HUDEP-2 (cell line): ENCODE measurements around the gene CMTM7.

ENCODE experiments used
- DNase-seq, 76 experiments: peaks; one replicate each; lab custom pipeline; 2025; ENCODE audit not compliant: unreplicated experiment in 76 of 76; lab: John Stamatoyannopoulos, UW

The CMTM7 gene

GRCh38 chr3:32482693-32483092 lies 91.0 kb downstream of the CMTM7 start:
- peak in 8 of 76 experiments; percentile 2 to 25 (median 20) for DNase-seq

GRCh38 chr3:32483772-32484171 lies 92.1 kb downstream of the CMTM7 start:
- DNase-seq: peak in 1 of 76 experiments; percentile 13

- DNase-seq: no peak
These were observed 92.8 kb downstream of the CMTM7 start for GRCh38 chr3:32484436-32484835.

GRCh38 chr3:32487781-32488473 lies 96.3 kb downstream of the CMTM7 start:
- DNase-seq: no peak

DNA sequence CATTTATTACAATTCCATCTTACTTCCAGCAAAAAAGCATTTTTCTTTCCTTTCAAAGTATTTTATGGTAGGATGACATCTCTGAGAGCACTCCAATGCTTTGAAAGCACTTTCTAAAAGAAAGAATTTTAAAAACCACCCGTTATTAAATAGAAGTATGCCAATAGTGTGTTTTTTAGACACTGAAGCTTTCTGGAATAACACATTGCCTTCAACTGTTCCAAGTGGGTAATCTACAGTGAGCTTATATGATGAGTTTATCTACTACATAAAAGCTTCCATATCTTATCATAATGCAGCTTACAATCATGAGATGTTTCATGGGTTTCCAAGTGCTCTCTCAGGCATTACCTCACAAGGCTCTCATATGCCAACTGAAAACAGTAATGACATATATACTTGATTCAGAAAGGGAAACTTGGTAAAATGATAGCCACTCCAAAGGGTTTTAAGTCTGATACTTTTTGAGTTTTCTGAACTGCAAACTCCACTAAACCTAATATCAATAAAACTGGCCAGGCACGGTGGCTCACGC lies 96.9 kb downstream of the CMTM7 start:
- DNase-seq: peak in 19 of 76 experiments; percentile 13 to 56 (median 25)

DNA sequence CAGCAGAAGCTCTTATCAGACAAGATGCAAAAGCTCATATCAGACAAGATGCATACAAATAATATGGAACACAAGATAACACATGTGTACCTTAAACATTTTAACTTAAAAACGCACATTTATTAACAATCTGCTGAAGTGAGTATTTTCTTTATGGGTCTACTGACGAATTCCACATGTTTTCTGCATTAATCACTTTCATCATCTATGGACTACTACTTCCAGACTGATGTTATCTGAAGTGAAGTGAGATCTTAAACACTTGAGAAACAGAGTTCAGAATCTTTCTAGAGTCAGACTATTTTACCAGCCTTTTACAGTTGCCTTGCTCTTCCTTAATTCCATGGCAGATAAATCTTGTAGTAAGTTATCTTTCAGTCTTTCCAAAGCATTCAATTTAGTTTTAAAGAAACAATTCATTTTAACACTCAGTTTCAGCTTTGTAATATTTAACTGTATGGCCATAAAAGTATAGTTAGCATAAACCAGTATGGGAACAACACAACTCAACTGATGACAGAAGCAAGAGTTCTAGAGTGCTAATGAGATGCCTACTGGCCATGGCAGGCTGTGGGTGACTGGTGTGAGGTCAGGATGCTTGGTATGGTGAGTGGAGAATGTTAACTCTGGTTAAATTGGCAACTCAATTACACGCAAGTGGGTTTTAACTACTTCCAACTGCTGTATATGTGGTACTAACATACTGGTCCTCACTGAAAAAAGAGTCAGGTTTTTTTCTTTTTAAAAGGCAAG lies 101.2 kb downstream of the CMTM7 start:
- no peak for DNase-seq

DNA sequence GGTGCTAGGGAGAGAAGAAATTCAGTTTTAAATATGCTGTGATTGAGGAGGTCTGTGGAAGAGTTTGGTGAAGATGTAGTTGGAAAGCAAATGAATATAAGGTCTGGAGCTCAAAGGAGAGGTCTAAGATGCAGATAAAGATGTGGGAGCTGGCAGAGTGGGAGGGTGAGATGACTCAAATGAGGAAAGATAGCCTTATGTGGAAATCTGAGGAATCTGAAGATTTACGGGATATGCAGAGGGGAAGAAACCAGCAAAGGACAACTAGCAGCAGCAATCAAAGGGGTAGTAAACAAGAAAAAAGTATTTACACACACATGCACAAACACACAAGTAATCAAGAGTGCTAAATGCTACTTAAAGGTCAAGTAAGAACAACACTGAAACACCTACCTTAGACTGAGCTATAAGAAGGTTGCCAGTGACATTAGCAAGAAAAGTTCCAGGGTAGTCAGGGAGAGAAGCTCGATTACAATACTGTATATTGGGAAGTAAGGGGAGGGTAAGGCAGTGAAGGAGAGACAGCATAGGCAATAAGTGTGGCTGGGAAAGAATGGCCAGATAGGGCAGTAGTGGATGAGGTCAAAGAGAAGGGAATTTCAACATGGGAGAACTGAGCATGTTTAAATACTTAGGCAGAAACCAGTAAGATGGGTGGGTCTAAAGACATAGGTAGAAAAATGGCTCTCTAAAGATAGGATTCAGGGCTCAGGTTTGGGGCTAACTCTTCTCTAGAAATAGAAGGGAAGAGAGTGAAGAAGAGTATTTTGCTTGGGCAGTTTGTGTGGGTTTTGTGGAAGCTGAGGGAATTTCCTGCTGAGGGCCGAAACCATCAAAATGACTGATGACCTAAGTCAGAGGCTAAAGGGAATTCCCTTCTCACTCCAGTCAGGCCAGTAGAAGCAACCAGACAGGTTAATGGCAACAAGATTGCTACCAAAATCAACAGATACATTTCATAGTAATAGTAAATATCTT lies 102.1 kb downstream of the CMTM7 start:
- DNase-seq: no peak

DNA sequence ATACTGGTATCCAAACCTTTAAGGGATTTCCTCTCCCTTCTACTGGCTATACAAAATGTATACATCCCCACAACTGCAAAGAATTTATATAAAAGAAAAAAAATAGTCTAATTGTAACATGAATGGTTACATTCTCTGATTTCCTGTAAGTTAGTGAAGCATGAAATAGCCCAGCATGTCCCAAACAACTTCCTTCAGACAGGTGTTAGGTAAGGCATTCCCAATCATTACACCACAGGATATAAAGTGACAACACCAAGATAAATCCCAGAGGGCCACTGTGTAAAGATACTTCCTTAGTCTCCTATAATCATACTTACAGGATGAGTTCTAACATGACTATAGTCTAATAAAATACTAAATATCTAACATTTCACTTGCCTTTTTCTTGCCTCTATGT lies 103.4 kb downstream of the CMTM7 start:
- no peak for DNase-seq

DNA sequence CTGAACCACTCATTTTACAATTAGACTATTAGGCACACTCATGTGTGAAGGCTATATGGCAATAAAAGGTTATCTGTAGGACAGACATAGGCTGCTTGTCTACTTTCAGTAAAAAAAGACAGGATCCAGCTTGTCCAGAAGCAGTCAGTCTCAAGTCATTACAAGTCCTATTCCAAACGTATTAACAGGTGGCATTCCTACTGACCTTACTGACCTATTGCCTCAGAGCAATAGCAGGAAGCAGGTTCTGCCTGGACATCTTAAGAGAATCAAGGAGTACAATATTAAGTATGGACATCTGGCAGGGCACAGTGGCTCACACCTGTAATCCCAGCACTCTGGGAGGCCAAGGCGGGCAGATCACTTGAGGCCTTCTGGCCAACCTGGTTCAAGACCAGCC lies 104.0 kb downstream of the CMTM7 start:
- no peak for DNase-seq

DNA sequence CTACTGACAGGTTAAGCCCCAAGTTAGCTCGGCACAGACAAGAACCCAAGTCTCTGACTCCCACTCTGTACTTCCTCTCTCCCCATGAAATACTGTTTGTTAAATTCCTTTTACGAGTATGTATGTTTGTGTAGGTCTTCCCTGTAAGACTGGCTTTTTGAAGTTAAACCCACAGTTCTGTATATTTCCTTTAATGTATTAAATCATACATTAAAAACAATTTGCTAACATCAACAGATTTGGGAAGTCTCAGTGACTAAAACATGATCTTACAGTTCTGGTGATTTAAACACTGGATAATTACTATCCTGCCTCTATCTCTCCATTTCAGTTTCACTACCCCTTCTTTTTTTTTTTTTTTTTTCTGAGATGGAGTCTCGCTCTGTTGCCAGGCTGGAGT lies 106.6 kb downstream of the CMTM7 start:
- DNase-seq: no peak

DNA sequence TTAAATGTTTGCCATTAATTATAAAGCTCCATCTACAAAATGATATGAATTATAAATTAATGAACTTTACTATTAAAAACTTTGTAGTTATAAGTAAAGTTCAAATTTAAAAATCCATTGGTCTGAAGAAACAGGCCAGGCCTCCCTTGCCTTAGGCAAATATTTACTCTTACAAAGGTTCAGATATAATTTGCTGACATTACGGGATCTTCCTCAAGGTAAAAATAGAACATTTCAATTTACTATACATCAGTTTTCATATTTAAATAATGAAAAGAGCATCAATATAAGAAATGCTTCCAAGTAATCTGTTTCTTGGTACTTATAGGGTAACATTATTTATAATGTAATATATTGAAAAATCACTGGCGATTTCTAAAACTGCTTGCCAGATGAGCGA lies 107.3 kb downstream of the CMTM7 start:
- no peak for DNase-seq

DNA sequence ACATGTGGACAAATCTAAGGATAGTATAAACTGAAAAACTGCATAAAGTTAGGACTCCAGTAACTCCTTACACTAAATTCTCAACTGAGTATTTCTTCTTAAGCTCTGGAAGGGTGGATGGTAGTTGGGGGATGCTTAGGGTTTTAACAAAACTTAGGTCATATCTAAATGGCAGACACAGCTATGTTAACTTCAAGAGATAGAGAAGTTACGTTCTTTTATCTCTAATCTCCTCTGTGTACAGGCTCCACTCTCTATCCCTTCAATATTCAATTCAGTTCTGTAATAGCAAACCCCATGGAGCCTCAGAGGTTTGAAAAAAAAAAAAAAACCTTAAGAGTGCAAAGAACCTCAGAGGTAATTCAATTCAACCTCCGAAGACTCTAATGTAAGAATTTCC lies 107.9 kb downstream of the CMTM7 start:
- peak in 5 of 76 experiments; percentile 6 to 20 (median 15) for DNase-seq

- DNase-seq: peak in 2 of 76 experiments; percentile 6 to 17
These were observed 108.6 kb downstream of the CMTM7 start for GRCh38 chr3:32500231-32500630.

- DNase-seq: peak in 3 of 76 experiments; percentile 16 to 30 (median 25)
These were observed 109.5 kb downstream of the CMTM7 start for GRCh38 chr3:32500880-32501782.

DNA sequence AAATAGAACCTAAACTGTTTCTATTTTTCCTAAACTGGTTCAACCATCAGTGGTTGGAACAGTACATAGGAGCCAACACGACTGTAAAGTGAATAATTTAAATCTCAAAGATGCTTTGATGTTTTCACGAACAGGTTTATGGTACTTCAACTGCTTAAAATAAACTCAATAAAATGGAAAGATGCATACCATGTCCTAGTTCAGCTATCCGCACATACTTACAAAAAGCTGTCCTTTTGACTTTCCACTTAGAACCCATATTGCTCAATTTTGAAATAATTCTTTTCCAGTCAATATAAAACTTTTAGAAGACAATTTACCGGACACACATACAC lies 110.1 kb downstream of the CMTM7 start:
- peak in 2 of 76 experiments; percentile 12 to 24 for DNase-seq

DNA sequence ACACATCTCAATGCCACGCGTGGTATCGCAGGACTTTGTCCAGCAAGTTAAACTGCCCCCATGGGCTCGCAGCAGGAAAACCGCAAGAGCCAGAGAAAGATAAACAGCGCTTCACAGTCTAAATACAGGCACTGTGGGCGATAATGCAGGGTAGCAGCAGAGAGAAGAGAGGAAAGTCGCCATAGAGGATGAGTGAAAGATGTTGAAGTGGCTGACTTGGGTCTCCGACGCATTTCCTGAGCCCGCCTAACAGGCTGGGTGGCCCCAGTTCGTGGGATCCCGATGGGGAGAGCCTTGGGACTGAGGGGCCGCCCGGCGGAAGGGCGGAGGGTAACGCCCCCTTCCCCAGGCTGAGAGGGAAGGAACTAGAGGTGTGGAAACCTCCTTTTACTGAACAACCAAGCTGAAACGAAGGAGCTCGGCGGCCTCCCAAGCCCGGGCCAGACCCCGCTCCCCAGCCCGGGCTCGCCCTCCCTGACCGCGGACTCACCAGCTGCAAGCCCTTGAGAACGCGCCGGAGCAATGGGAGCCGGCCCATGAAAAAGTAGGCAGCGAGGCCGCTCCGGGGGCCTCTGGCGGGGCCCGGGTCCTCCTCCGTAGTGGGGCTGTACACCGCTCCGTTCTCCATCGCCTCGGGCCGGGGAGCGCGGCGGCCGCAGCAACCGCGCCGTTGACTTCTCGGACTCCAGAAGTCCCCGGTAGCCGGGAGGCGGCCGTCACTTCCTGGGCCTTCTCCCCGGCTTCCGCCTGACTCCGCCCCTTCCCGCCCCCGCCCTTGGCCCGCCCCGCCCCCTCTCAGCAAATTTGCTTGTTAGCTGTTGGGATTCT lies 110.7 kb downstream of the CMTM7 start, which contains the start of gene CMTM6:
TSS of gene CMTM6 (minus strand) at position 735 of the 828 bp plus-strand sequence. CDS start at position 628, 107 bp downstream.
- DNase-seq: peak in 69 of 76 experiments; percentile 6 to 85 (median 67)

DNA sequence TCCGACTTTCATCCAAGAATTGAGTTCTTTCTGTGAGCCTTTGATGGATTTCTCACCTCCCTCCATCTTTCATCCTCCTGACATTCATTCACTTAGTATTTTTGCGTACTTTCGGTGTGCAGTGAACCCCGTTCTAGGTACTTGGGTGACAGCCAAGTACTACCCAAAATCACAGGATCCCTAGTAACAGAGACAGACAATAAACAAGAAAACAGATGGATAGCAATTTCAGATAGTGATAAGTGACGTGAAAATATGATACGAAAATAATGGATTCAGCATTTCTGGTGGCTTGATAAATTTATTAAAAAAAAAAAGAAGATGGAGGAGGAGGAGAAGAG lies 111.3 kb downstream of the CMTM7 start:
- DNase-seq: no peak
